HCT116 (cell line): ENCODE data around the gene SCGN. TPM values are rescaled to one million over a fixed set of nuclear protein-coding genes. Genes with fewer than 3 reads are reported as not detected.

Experiments used
- ATAC-seq: fragments of 200-7000 bp; cut with Tn5 transposase; 2 replicates; pipeline ENCODE4 v1.9.1; 2020; ENCODE audit warnings: mild to moderate bottlenecking, moderate library complexity
- BruUV-seq: library from RNA; stranded (reverse); fragments of 400-500 nt; replicated peaks from 2 replicates; lab custom pipeline; 2021; lab: Mats Ljungman, UMichigan
- CTCF ChIA-PET: fragments of 300-600 bp; sonication (Branson Sonifier 250); formaldehyde crosslinking; loops from one replicate; lab custom pipeline; 2021; ENCODE audit warnings: antibody characterized with exemption; lab: Charles Lee
- POLR2A ChIA-PET: fragments of 300-600, 350-600 bp; sonication (Branson Sonifier 250); formaldehyde crosslinking; loops from one replicate; lab custom pipeline; 2021; ENCODE audit warnings: antibody characterized with exemption; lab: Charles Lee
- RAD21 ChIA-PET, 2 experiments: fragments of 300-600 bp; sonication (Branson Sonifier 250); formaldehyde crosslinking; loops; one replicate each; lab custom pipeline; 2023; ENCODE audit warnings: low total read pairs in 2 of 2; ENCODE audit not compliant: uncharacterized antibody in 2 of 2, unreplicated experiment in 2 of 2, low non-redundant PET in 1 of 2; lab: Charles Lee
- DNase-seq: peaks from one replicate; pipeline ENCODE4 v3.0.0-alpha.2; 2010; ENCODE audit warnings: low read depth, low spot score
- H2AFZ ChIP-seq: fragments of 200-600 bp; shearing (Covaris generic), sonication (generic); 2 replicates; pipeline ENCODE4 v1.6.1; 2017; ENCODE audit warnings: low read depth, mixed run types, mixed read lengths, antibody characterized with exemption, low read length; ENCODE audit not compliant: poor library complexity, severe bottlenecking
- H3K27ac ChIP-seq: 2 replicates; pipeline ENCODE4 v1.5.1; 2012; ENCODE audit warnings: low read depth, low read length
- H3K27me3 ChIP-seq: fragments of 200-600 bp; sonication (generic); 2 replicates; pipeline ENCODE4 v1.6.1; 2016; ENCODE audit warnings: mixed run types, low read length, mixed read lengths; ENCODE audit not compliant: insufficient read depth
- H3K36me3 ChIP-seq, 2 experiments: fragments of 200-500 bp in 1 of 2; fragments of 200-600 bp in 1 of 2; sonication (Bioruptor generic) in 1 of 2; sonication (generic) in 1 of 2; 2 replicates each; pipeline versions ENCODE4 v1.5.1 to v1.6.1; 2014 to 2016; ENCODE audit warnings: low read length in 2 of 2, inconsistent platforms in 1 of 2, mixed read lengths in 1 of 2, mixed run types in 1 of 2; ENCODE audit not compliant: insufficient read depth in 2 of 2, control insufficient read depth in 1 of 2
- H3K4me1 ChIP-seq, 2 experiments: fragments of 200-600 bp in 1 of 2; sonication (generic) in 1 of 2; 2 replicates each; pipeline versions ENCODE4 v1.5.1 to v1.6.1; 2012 to 2017; ENCODE audit warnings: low read length in 2 of 2, inconsistent platforms in 1 of 2, mild to moderate bottlenecking in 1 of 2, mixed read lengths in 1 of 2, mixed run types in 1 of 2, moderate library complexity in 1 of 2; ENCODE audit not compliant: insufficient read depth in 2 of 2, control insufficient read depth in 1 of 2
- H3K4me2 ChIP-seq: fragments of 200-600 bp; sonication (generic); 2 replicates; pipeline ENCODE4 v1.6.1; 2017; ENCODE audit warnings: mixed run types, low read length, mixed read lengths
- H3K4me3 ChIP-seq, 2 experiments: fragments of 200-600 bp in 1 of 2; sonication (generic) in 1 of 2; replicated peaks in 1 of 2; 2 replicates each; pipeline ENCODE4 v1.5.1; 2011 to 2016; ENCODE audit warnings: low read length in 2 of 2, control low read depth in 1 of 2, low read depth in 1 of 2, mild to moderate bottlenecking in 1 of 2, mixed read lengths in 1 of 2, mixed run types in 1 of 2
- H3K79me2 ChIP-seq: fragments of 200-600 bp; sonication (generic); 2 replicates; pipeline ENCODE4 v1.6.1; 2017; ENCODE audit warnings: mild to moderate bottlenecking, mixed run types, low read length, moderate library complexity, mixed read lengths; ENCODE audit not compliant: insufficient read depth
- H3K9ac ChIP-seq: fragments of 200-600 bp; sonication (generic); 2 replicates; pipeline ENCODE4 v1.6.1; 2016; ENCODE audit warnings: low read length, mixed read lengths
- H3K9me2 ChIP-seq: fragments of 200-600 bp; sonication (generic), shearing (Covaris generic); 2 replicates; pipeline ENCODE4 v1.6.1; 2017; ENCODE audit warnings: mixed run types, mild to moderate bottlenecking, moderate library complexity; ENCODE audit not compliant: insufficient read depth
- H3K9me3 ChIP-seq, 2 experiments: fragments of 200-500 bp in 1 of 2; fragments of 200-600 bp in 1 of 2; sonication (Bioruptor generic) in 1 of 2; sonication (generic) in 1 of 2; 2 replicates each; pipeline ENCODE4 v1.6.1; 2014 to 2017; ENCODE audit warnings: low read length in 2 of 2, mixed read lengths in 2 of 2, inconsistent platforms in 1 of 2, low read depth in 1 of 2, mild to moderate bottlenecking in 1 of 2, mixed run types in 1 of 2, moderate library complexity in 1 of 2; ENCODE audit not compliant: control insufficient read depth in 1 of 2, insufficient read depth in 1 of 2
- H4K20me1 ChIP-seq: fragments of 200-600 bp; sonication (generic), shearing (Covaris generic); 2 replicates; pipeline ENCODE4 v1.6.1; 2017; ENCODE audit warnings: mixed run types, mild to moderate bottlenecking, moderate library complexity; ENCODE audit not compliant: insufficient read depth
- ELF1 ChIP-seq: IDR thresholded peaks from 2 replicates; pipeline ENCODE4 v1.6.1; 2012; ENCODE audit warnings: low read depth, borderline replicate concordance
- JUND ChIP-seq: IDR thresholded peaks from 2 replicates; pipeline ENCODE4 v1.6.1; 2012
- RAD21 ChIP-seq: IDR thresholded peaks from 2 replicates; pipeline ENCODE4 v1.6.1; 2012; ENCODE audit warnings: low read depth, mild to moderate bottlenecking
- SP1 ChIP-seq: IDR thresholded peaks from 2 replicates; pipeline ENCODE4 v1.6.1; 2012; ENCODE audit warnings: low read depth
- SRF ChIP-seq: IDR thresholded peaks from 2 replicates; pipeline ENCODE4 v1.6.1; 2012; ENCODE audit warnings: low read depth
- TCF7L2 ChIP-seq: IDR thresholded peaks from 2 replicates; pipeline ENCODE4 v1.7.0; 2011; ENCODE audit warnings: borderline replicate concordance, inconsistent platforms; ENCODE audit not compliant: insufficient read depth, insufficient read length; ENCODE audit errors: extremely low read depth
- intact Hi-C: fragments of 100-400 bp; cut with micrococcal nuclease; formaldehyde crosslinking; loops from 2 replicates; pipeline ENCODE4 v1.10.0; 2022
- total RNA-seq: library from RNA; stranded (reverse); gene quantifications from one replicate; pipeline ENCODE4 v1.2.1, GENCODE V29; 2021; ENCODE audit not compliant: unreplicated experiment
- TF ChIP-seq, protein P1 (sequence below), 3 experiments: fragments of 200-600 bp in 1 of 3; sonication (generic) in 1 of 3; IDR thresholded peaks in 2 of 3; conservative IDR thresholded peaks in 1 of 3; 2 replicates each; pipeline ENCODE4 v1.5.1; 2012 to 2017; ENCODE audit warnings: low read depth in 2 of 3, low read length in 2 of 3, antibody characterized with exemption in 1 of 3, borderline replicate concordance in 1 of 3, control low read depth in 1 of 3, mild to moderate bottlenecking in 1 of 3, mixed read lengths in 1 of 3, mixed run types in 1 of 3, moderate library complexity in 1 of 3; ENCODE audit not compliant: insufficient read depth in 1 of 3
- TF ChIP-seq, protein P2 (sequence below): IDR thresholded peaks from 2 replicates; pipeline ENCODE4 v1.6.1; 2012; ENCODE audit warnings: low read depth

Gene SCGN
- total RNA-seq, 1 experiment from 2014 or later = not detected

DNA sequence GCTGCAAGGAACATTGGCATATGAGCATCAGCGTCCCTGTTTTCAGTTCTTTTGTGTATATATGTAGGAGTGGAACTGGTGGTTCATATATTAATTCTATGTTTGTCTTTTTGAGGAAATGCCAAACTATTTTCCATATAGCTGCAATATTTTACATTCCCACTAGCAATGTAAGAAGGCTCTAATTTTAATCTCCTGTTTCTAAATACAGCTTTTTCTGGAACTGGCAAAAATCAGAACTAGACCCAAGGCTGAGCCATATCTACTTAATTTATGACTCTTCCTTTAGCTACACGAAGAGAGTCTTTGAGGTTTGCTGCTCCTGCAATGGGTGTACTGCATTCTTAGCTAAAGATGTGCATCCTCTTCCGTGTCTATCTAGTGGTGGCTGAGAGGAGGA lies 52.0 kb downstream of the SCGN start:
- Histone ChIP-seq H3K4me2 (no peak overlapping the region), H4K20me1 (no peaks in the 10 kb centered on the region), H3K4me1 (no peaks in the 10 kb centered on the region)
- CTCF ChIA-PET = interaction anchor here (1.0 to 2.4 kb wide), 2 partner anchors 12 to 14 kb away, joined by 3 to 14 read pairs; no protein-coding TSS in a partner anchor
- no TSS peak for BruUV-seq
- TF ChIP-seq SRF (no peak), RAD21 (no peak), JUND (no peak), ELF1 (no peak), SP1 (no peak), TCF7L2 (no peak)
- TF ChIP-seq, protein P1, sequence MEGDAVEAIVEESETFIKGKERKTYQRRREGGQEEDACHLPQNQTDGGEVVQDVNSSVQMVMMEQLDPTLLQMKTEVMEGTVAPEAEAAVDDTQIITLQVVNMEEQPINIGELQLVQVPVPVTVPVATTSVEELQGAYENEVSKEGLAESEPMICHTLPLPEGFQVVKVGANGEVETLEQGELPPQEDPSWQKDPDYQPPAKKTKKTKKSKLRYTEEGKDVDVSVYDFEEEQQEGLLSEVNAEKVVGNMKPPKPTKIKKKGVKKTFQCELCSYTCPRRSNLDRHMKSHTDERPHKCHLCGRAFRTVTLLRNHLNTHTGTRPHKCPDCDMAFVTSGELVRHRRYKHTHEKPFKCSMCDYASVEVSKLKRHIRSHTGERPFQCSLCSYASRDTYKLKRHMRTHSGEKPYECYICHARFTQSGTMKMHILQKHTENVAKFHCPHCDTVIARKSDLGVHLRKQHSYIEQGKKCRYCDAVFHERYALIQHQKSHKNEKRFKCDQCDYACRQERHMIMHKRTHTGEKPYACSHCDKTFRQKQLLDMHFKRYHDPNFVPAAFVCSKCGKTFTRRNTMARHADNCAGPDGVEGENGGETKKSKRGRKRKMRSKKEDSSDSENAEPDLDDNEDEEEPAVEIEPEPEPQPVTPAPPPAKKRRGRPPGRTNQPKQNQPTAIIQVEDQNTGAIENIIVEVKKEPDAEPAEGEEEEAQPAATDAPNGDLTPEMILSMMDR (IDR thresholded peaks at IDR 0.05 in 2 of 3, conservative IDR thresholded peaks at IDR 0.05 in 1 of 3; ENCODE audit: borderline replicate concordance in 1 of 3, insufficient read depth in 1 of 3, low read depth in 2 of 3, low read length in 2 of 3) = no peak
- TF ChIP-seq, protein P2, sequence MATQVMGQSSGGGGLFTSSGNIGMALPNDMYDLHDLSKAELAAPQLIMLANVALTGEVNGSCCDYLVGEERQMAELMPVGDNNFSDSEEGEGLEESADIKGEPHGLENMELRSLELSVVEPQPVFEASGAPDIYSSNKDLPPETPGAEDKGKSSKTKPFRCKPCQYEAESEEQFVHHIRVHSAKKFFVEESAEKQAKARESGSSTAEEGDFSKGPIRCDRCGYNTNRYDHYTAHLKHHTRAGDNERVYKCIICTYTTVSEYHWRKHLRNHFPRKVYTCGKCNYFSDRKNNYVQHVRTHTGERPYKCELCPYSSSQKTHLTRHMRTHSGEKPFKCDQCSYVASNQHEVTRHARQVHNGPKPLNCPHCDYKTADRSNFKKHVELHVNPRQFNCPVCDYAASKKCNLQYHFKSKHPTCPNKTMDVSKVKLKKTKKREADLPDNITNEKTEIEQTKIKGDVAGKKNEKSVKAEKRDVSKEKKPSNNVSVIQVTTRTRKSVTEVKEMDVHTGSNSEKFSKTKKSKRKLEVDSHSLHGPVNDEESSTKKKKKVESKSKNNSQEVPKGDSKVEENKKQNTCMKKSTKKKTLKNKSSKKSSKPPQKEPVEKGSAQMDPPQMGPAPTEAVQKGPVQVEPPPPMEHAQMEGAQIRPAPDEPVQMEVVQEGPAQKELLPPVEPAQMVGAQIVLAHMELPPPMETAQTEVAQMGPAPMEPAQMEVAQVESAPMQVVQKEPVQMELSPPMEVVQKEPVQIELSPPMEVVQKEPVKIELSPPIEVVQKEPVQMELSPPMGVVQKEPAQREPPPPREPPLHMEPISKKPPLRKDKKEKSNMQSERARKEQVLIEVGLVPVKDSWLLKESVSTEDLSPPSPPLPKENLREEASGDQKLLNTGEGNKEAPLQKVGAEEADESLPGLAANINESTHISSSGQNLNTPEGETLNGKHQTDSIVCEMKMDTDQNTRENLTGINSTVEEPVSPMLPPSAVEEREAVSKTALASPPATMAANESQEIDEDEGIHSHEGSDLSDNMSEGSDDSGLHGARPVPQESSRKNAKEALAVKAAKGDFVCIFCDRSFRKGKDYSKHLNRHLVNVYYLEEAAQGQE = no peak
- TF ChIP-seq, all 23 proteins: peak for 0
- Histone ChIP-seq H3K9ac (no peak overlapping the region), H3K27me3 (no peaks in the 10 kb centered on the region), H2AFZ (no peak overlapping the region), H3K4me3 (no peak overlapping the region), H3K79me2 (no peaks in the 10 kb centered on the region), H3K27ac (no peak overlapping the region), H3K36me3 (no peaks in the 10 kb centered on the region), H3K9me2 (no peaks in the 10 kb centered on the region), H3K9me3 (no peaks in the 10 kb centered on the region)
- ATAC-seq (no peak), DNase-seq (no peak)
- POLR2A ChIA-PET = no interaction called here
- intact Hi-C loops = no loop called here
- RAD21 ChIA-PET = no interaction called here
